Astrocyte (in vitro differentiated cells and primary cell): ENCODE data around the gene POLR2E. TPM values are rescaled to one million over a fixed set of nuclear protein-coding genes. Genes with fewer than 3 reads are reported as not detected.

Experiments
- DNase-seq: peaks from one replicate; pipeline ENCODE4 v3.0.0-alpha.2; 2010; ENCODE audit warnings: low read depth
- FAIRE-seq: peaks from 2 replicates; lab custom pipeline; 2011; peaks lifted over from hg19 to GRCh38; lab: Jason Lieb, UNC
- H2AFZ ChIP-seq: 2 replicates; pipeline ENCODE4 v1.6.0; 2012; ENCODE audit warnings: low read depth, low read length, inconsistent platforms
- H3K27ac ChIP-seq: 2 replicates; pipeline ENCODE4 v1.5.1; 2011; ENCODE audit warnings: low read depth, low read length, inconsistent platforms
- H3K27me3 ChIP-seq: 2 replicates; pipeline ENCODE4 v1.6.0; 2011; ENCODE audit warnings: low read length, inconsistent platforms; ENCODE audit not compliant: insufficient read depth
- H3K36me3 ChIP-seq: 2 replicates; pipeline ENCODE4 v1.5.1; 2011; ENCODE audit warnings: low read length, inconsistent platforms; ENCODE audit not compliant: insufficient read depth
- H3K4me1 ChIP-seq: 2 replicates; pipeline ENCODE4 v1.5.1; 2011; ENCODE audit warnings: low read length, inconsistent platforms; ENCODE audit not compliant: insufficient read depth
- H3K4me2 ChIP-seq: 2 replicates; pipeline ENCODE4 v1.6.0; 2012; ENCODE audit warnings: low read length, inconsistent platforms
- H3K4me3 ChIP-seq: 2 replicates; pipeline ENCODE4 v1.5.1; 2011; ENCODE audit warnings: low read depth, mild to moderate bottlenecking, low read length, inconsistent platforms; ENCODE audit not compliant: insufficient read depth
- H3K79me2 ChIP-seq: 2 replicates; pipeline ENCODE4 v1.6.0; 2012; ENCODE audit warnings: mild to moderate bottlenecking, low read length, inconsistent platforms; ENCODE audit not compliant: insufficient read depth
- H3K9ac ChIP-seq: 2 replicates; pipeline ENCODE4 v1.6.0; 2012; ENCODE audit warnings: mild to moderate bottlenecking, low read length, inconsistent platforms
- H3K9me3 ChIP-seq: 2 replicates; pipeline ENCODE4 v1.5.1; 2012; ENCODE audit warnings: low read depth, mild to moderate bottlenecking, low read length, inconsistent platforms; ENCODE audit not compliant: insufficient read depth
- H4K20me1 ChIP-seq: 2 replicates; pipeline ENCODE4 v1.6.0; 2012; ENCODE audit warnings: low read length, inconsistent platforms; ENCODE audit not compliant: insufficient read depth
- H3K27ac Mint-ChIP-seq: one replicate; pipeline ENCODE4 v1.8.0; 2021; ENCODE audit warnings: mild to moderate bottlenecking, mixed read lengths; ENCODE audit not compliant: unreplicated experiment
- H3K27me3 Mint-ChIP-seq: one replicate; pipeline ENCODE4 v1.8.0; 2021; ENCODE audit warnings: low read depth, mixed read lengths; ENCODE audit not compliant: unreplicated experiment
- H3K36me3 Mint-ChIP-seq: one replicate; pipeline ENCODE4 v1.8.0; 2021; ENCODE audit warnings: low read depth, mixed read lengths; ENCODE audit not compliant: unreplicated experiment
- H3K4me1 Mint-ChIP-seq: one replicate; pipeline ENCODE4 v1.8.0; 2021; ENCODE audit warnings: low read depth, mixed read lengths; ENCODE audit not compliant: unreplicated experiment
- H3K4me3 Mint-ChIP-seq: one replicate; pipeline ENCODE4 v1.8.0; 2021; ENCODE audit warnings: mild to moderate bottlenecking, moderate library complexity, mixed read lengths; ENCODE audit not compliant: unreplicated experiment
- H3K9me3 Mint-ChIP-seq: one replicate; pipeline ENCODE4 v1.8.0; 2021; ENCODE audit warnings: mild to moderate bottlenecking, mixed read lengths; ENCODE audit not compliant: unreplicated experiment
- EZH2 ChIP-seq: IDR thresholded peaks from 2 replicates; pipeline ENCODE4 v1.6.1; 2012; ENCODE audit warnings: mild to moderate bottlenecking, low read length, inconsistent platforms; ENCODE audit not compliant: insufficient read depth
- total RNA-seq: library from RNA; stranded (reverse); gene quantifications from 2 replicates; pipeline ENCODE4 v1.2.1, GENCODE V29; 2021
- TF ChIP-seq, protein P1 (sequence below): IDR thresholded peaks from 2 replicates; pipeline ENCODE4 v1.5.1; 2011; ENCODE audit warnings: low read depth, mild to moderate bottlenecking, inconsistent platforms, low read length, moderate library complexity; ENCODE audit not compliant: insufficient read depth

The POLR2E gene
- total RNA-seq, 1 donor from 2014 or later = 207 TPM

DNA sequence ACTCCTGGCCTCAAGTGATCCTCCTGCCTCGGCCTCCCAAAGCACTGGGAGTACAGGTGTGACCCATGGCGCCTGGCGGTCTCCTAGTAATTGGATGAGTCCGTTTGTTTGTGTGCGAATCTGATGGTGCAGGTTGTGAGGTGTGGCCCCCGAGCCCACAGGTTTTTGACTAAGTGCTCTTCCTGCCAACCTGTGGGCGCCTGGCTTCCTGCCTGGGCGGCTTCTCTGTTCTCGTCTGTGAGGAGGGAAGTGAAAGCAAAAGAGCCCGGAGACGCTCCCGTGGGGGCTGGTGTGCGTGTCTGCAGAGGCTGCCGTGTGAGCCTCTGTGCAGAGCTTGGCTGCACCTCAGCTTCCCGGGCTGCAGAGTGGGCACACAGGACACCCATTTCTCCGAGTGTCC is 18.2 kb downstream of the POLR2E start:
- no peak overlapping the region for H3K4me3 ChIP-seq
- no peak for FAIRE-seq
- no peaks in the 10 kb centered on the region for H3K36me3 Mint-ChIP-seq

DNA sequence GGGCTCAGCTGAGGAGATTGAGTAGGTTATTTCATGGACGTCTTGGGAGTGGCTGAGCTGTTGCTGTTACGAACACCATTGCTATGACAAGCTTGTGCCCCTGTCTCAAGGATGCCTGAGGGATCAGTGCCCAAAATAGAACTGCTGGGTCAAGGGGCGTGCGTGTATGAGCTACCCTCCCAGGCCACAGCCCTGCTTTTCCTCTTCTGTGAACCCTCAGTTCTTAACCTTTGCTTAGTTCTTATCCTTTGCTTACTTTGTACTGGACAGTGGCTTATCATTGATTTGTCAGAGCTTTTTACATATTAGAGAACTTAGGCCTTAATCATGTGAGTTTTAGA is 19.2 kb downstream of the POLR2E start:
- no peak overlapping the region for H3K4me2 ChIP-seq
- Mint-ChIP-seq H3K9me3 (no peaks in the 10 kb centered on the region), H3K4me3 (no peak overlapping the region), H3K36me3 (peaks cover 2% of the 10 kb centered on the region), H3K4me1 (no peaks in the 10 kb centered on the region), H3K27ac (no peak overlapping the region), H3K27me3 (peaks cover 15% of the 10 kb centered on the region)
- DNase-seq = no peak
- no peaks in the 10 kb centered on the region for H4K20me1 ChIP-seq
- H3K4me1 ChIP-seq = no peaks in the 10 kb centered on the region
- TF ChIP-seq, protein P1, sequence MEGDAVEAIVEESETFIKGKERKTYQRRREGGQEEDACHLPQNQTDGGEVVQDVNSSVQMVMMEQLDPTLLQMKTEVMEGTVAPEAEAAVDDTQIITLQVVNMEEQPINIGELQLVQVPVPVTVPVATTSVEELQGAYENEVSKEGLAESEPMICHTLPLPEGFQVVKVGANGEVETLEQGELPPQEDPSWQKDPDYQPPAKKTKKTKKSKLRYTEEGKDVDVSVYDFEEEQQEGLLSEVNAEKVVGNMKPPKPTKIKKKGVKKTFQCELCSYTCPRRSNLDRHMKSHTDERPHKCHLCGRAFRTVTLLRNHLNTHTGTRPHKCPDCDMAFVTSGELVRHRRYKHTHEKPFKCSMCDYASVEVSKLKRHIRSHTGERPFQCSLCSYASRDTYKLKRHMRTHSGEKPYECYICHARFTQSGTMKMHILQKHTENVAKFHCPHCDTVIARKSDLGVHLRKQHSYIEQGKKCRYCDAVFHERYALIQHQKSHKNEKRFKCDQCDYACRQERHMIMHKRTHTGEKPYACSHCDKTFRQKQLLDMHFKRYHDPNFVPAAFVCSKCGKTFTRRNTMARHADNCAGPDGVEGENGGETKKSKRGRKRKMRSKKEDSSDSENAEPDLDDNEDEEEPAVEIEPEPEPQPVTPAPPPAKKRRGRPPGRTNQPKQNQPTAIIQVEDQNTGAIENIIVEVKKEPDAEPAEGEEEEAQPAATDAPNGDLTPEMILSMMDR = no peak
- TF ChIP-seq EZH2 = no peak
- no peak overlapping the region for H2AFZ ChIP-seq
- no peak overlapping the region for H3K27ac ChIP-seq
- peaks cover 11% of the 10 kb centered on the region for H3K27me3 ChIP-seq
- H3K9ac ChIP-seq = no peak overlapping the region
- no peak overlapping the region for H3K4me3 ChIP-seq
- H3K79me2 ChIP-seq = no peaks in the 10 kb centered on the region
- no peaks in the 10 kb centered on the region for H3K9me3 ChIP-seq
- H3K36me3 ChIP-seq = no peaks in the 10 kb centered on the region
- FAIRE-seq = no peak

More for the DNA sequence above, 18.2 kb downstream of the POLR2E start:
- Histone ChIP-seq H2AFZ (no peak overlapping the region), H3K27ac (no peak overlapping the region), H3K36me3 (no peaks in the 10 kb centered on the region), H3K9ac (no peak overlapping the region), H3K9me3 (no peaks in the 10 kb centered on the region), H3K4me1 (no peaks in the 10 kb centered on the region), H3K27me3 (peaks cover 5% of the 10 kb centered on the region), H3K79me2 (no peaks in the 10 kb centered on the region), H3K4me2 (no peak overlapping the region), H4K20me1 (no peaks in the 10 kb centered on the region)
- Mint-ChIP-seq H3K9me3 (no peaks in the 10 kb centered on the region), H3K27me3 (peaks cover 11% of the 10 kb centered on the region), H3K4me3 (no peak overlapping the region), H3K27ac (no peak overlapping the region), H3K4me1 (no peaks in the 10 kb centered on the region)
- no peak for DNase-seq
- TF ChIP-seq EZH2 = no peak
- TF ChIP-seq, protein P1 = no peak

DNA sequence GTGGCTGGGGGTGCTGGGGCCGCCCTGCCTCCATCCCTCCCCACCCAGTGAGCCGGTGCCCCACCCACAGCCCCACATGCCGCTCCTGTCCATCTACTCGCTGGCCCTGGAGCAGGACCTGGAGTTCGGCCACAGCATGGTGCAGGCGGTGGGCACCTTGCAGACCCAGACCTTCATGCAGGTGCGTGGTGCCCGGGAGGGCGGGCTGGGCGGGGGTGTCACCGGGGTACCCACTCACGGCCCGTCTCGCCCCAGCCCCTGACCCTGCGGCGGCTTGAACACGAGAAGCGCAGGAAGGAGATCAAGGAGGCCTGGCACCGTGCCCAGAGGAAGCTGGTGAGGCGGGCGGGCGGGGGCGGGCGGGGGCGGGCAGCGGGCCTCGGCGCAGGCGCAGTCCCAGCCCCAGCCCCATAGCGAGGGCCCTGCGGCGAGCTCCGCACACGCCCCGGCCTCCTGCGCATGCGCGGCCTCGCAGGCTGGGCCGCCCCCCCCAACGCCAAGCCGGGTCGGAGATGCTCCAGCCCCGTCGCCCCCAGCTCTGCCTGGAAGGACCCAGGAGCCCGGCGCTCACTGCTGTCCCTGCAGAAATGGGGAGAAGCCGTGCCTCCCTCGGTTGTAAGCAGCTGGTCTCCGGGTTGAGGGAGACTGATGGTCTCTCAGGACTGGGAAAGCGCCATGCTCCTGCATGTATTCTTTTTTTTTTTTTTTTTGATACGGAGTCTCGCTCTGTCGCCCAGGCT is 20.5 kb downstream of the POLR2E start:
- no peak overlapping the region for H3K4me2 ChIP-seq
- Mint-ChIP-seq H3K36me3 (peaks cover 2% of the 10 kb centered on the region), H3K4me1 (no peaks in the 10 kb centered on the region), H3K27me3 (peaks cover 20% of the 10 kb centered on the region), H3K4me3 (no peak overlapping the region), H3K9me3 (no peaks in the 10 kb centered on the region), H3K27ac (no peak overlapping the region)
- no peaks in the 10 kb centered on the region for H3K4me1 ChIP-seq
- no peaks in the 10 kb centered on the region for H3K79me2 ChIP-seq
- no peak for TF ChIP-seq EZH2
- TF ChIP-seq, protein P1 = no peak
- no peak for FAIRE-seq
- H3K27ac ChIP-seq = no peak overlapping the region
- H3K9ac ChIP-seq = no peak overlapping the region
- no peak overlapping the region for H3K4me3 ChIP-seq
- no peak overlapping the region for H2AFZ ChIP-seq
- DNase-seq = no peak
- no peaks in the 10 kb centered on the region for H3K36me3 ChIP-seq
- no peaks in the 10 kb centered on the region for H3K9me3 ChIP-seq
- no peaks in the 10 kb centered on the region for H4K20me1 ChIP-seq
- peaks cover 21% of the 10 kb centered on the region for H3K27me3 ChIP-seq
